Skeletal muscle tissue (tissue), 4 donors: ENCODE data around the gene RPS6KA1. TPM values are rescaled to one million over a fixed set of nuclear protein-coding genes. Genes with fewer than 3 reads are reported as not detected.
A peak's percentile ranks its signal among the peaks of the same experiment; 100 is the strongest.

Source experiments
- H3K27ac ChIP-seq: one replicate; pipeline ENCODE4 v1.7.0; 2013; ENCODE audit warnings: mild to moderate bottlenecking, low read depth, low read length, inconsistent platforms
- H3K27me3 ChIP-seq, 3 donors: one replicate each; pipeline ENCODE4 v1.7.0; 2013; ENCODE audit warnings: low read length in 3 of 3; ENCODE audit not compliant: control insufficient read depth in 3 of 3, insufficient read depth in 3 of 3
- H3K36me3 ChIP-seq, 3 donors: one replicate each; pipeline ENCODE4 v1.7.0; 2013; ENCODE audit warnings: low read length in 3 of 3; ENCODE audit not compliant: control insufficient read depth in 3 of 3, insufficient read depth in 3 of 3
- H3K4me1 ChIP-seq, 3 donors: one replicate each; pipeline ENCODE4 v1.7.0; 2013; ENCODE audit warnings: low read length in 3 of 3, mild to moderate bottlenecking in 3 of 3; ENCODE audit not compliant: control insufficient read depth in 3 of 3, insufficient read depth in 3 of 3
- H3K4me3 ChIP-seq, 3 donors: one replicate each; pipeline ENCODE4 v1.7.0; 2013; ENCODE audit warnings: low read length in 3 of 3
- H3K9ac ChIP-seq, 3 donors: one replicate each; pipeline ENCODE4 v1.7.0; 2013; ENCODE audit warnings: low read length in 3 of 3, mild to moderate bottlenecking in 3 of 3, moderate library complexity in 2 of 3, low read depth in 1 of 3
- H3K9me3 ChIP-seq, 3 donors: one replicate each; pipeline ENCODE4 v1.7.0; 2013; ENCODE audit warnings: low read length in 3 of 3; ENCODE audit not compliant: control insufficient read depth in 3 of 3
- total RNA-seq: library from RNA; depleted of rRNA; stranded (reverse); fragments of >200 nt; gene quantifications from one replicate; pipeline ENCODE4 v1.2.3, GENCODE V29; 2014
- donor health status: Osteomylitis.

Gene RPS6KA1
- total RNA-seq, 1 donor from 2014 or later = 8.9 TPM

DNA sequence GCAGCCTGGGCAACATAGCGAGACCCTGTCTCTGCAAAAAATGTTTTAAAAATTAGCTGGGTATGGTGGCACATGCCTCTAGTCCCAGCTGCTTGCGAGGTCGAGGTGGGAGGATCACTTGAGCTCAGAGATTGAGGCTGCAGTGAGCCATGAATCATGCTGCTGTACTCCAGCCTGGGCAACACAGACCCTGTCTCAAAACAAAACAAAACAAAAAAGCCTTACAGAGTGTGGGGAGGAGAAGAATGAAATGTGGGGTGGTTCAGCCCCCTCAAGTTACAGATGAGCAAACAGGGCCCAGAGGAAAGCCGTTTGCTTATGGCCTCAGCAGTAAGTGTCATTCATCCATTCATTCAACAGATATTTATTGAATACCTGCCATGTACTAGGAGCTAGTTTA lies 40.7 kb downstream of the RPS6KA1 start:
- Histone ChIP-seq H3K27me3 (no peaks in the 10 kb centered on the region), H3K4me1 (peaks cover 4 to 7% (median 5%) of the 10 kb centered on the region in 3 donors), H3K36me3 (no peaks in the 10 kb centered on the region)

DNA sequence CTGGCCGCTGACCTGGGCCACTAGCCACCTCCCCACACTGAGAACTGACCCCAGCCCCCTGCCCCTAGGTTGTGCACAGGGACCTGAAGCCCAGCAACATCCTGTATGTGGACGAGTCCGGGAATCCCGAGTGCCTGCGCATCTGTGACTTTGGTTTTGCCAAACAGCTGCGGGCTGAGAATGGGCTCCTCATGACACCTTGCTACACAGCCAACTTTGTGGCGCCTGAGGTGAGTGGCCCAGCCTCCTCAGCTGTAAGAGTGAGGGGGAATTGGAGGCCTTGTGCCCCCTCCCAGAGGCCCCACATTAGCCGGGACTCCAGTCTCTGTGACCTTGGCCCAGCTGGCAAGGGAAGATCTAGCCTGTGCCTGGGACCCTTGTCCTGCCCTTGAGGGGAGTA lies 41.8 kb downstream of the RPS6KA1 start:
- H3K9me3 ChIP-seq = no peaks in the 10 kb centered on the region
- no peaks in the 10 kb centered on the region for H3K36me3 ChIP-seq
- H3K4me3 ChIP-seq = no peak overlapping the region

More for the DNA sequence above, 40.7 kb downstream of the RPS6KA1 start:
- H3K4me3 ChIP-seq = no peak overlapping the region
- H3K9ac ChIP-seq = no peak overlapping the region
- no peak overlapping the region for H3K27ac ChIP-seq
- no peaks in the 10 kb centered on the region for H3K9me3 ChIP-seq

DNA sequence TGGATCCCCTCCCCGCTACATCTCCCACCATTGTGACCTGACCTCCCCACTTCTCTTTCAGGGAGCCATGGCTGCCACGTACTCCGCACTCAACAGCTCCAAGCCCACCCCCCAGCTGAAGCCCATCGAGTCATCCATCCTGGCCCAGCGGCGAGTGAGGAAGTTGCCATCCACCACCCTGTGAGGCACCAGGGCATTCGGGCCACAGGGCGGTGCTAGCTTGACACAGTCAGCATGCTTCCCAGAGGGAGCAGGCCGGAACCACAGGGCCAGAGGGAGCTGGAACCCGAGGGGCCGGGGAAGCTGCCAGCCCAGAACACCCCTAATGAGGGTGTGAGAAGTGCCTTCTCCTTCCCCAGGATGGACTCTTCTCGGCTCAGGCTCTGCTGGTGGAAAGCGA lies 44.5 kb downstream of the RPS6KA1 start:
- Histone ChIP-seq H3K9ac (no peak overlapping the region), H3K4me3 (no peak overlapping the region), H3K36me3 (no peaks in the 10 kb centered on the region), H3K4me1 (peaks cover 4 to 7% (median 6%) of the 10 kb centered on the region in 3 donors), H3K27me3 (no peaks in the 10 kb centered on the region), H3K27ac (no peak overlapping the region), H3K9me3 (no peaks in the 10 kb centered on the region)

More for the DNA sequence above, 41.8 kb downstream of the RPS6KA1 start:
- H3K9ac ChIP-seq = no peak overlapping the region
- H3K4me1 ChIP-seq = peaks cover 4 to 7% (median 6%) of the 10 kb centered on the region in 3 donors
- no peaks in the 10 kb centered on the region for H3K27me3 ChIP-seq
- no peak overlapping the region for H3K27ac ChIP-seq

DNA sequence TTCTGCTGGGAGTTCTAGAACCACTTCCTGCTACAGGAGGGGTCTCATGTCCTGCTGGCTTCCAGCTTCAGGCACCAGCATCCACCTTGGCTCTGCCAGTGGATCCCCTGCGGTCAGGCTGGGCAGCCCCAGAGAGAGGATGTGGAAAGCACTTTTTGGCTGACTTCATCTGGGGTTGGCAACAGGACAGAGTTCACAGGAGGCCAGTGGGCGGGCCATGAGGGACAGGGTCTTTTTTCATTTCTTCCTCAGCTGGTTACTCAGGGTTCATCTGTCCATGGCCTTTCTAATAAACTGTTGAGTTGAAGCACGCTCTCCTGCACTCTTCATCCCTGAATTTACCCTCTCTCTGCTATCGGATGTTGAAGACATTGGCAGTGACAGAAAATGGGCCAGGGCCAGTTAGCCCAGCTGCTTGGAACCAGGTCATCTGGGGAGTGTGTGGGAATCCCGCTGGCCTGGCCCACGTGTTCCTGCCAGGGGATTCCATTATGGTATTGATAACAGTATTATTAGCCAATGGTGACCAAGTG lies 45.2 kb downstream of the RPS6KA1 start:
- Histone ChIP-seq H3K9me3 (no peaks in the 10 kb centered on the region), H3K27ac (no peak overlapping the region), H3K9ac (peak overlapping the region in 1 of 3 donors; percentile 16), H3K4me3 (no peak overlapping the region), H3K27me3 (peaks cover 0 to 5% (median 3%) of the 10 kb centered on the region in 3 donors), H3K36me3 (no peaks in the 10 kb centered on the region), H3K4me1 (peaks cover 4 to 7% (median 6%) of the 10 kb centered on the region in 3 donors)

DNA sequence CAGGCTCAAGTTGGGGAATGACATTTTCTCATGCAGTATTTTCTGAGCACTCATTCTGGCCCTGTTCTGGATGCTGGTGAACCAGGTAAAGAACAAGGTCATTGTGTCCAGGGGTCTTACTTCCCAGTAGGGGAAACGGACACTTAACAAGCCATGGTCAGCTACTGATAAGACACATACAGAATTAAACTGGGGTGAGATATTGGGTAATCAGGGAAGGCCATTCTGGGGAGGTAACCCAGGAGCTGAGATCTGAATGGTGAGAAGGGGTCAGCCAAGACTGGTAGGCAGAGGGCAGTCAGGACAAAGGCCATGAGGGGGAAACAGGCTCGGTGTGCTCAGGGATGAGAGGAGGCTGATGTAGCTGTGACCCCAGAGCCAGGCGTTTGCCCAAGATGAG lies 45.8 kb downstream of the RPS6KA1 start:
- no peaks in the 10 kb centered on the region for H3K36me3 ChIP-seq
- no peak overlapping the region for H3K4me3 ChIP-seq
- H3K27ac ChIP-seq = no peak overlapping the region
- H3K4me1 ChIP-seq = peaks cover 4 to 7% (median 6%) of the 10 kb centered on the region in 3 donors
- no peaks in the 10 kb centered on the region for H3K9me3 ChIP-seq
- no peak overlapping the region for H3K9ac ChIP-seq
- H3K27me3 ChIP-seq = peaks cover 0 to 7% (median 3%) of the 10 kb centered on the region in 3 donors

DNA sequence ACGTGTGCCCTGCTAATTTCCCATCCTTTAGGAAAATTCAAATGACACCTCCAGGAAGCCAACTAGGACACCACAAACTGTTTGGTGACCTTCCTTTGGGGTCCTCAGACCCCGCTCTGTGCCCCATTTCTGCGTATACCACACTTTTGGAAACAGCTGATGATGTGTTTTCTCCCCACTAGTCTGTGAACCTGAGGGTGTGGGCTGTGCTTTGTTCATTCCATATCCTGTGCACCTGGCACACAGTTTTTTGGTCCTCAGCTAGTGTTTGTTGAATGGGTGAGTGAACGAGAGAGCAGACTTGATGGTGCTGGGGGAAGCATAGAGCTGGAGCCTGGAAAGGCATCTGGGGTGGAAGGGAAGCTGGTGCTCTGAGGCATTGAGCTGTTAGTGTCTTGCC lies 48.6 kb downstream of the RPS6KA1 start:
- Histone ChIP-seq H3K27me3 (peaks cover 0 to 7% (median 3%) of the 10 kb centered on the region in 3 donors), H3K27ac (no peak overlapping the region), H3K9ac (no peak overlapping the region), H3K4me3 (no peak overlapping the region), H3K9me3 (no peaks in the 10 kb centered on the region), H3K4me1 (peaks cover 4 to 7% (median 6%) of the 10 kb centered on the region in 3 donors), H3K36me3 (no peaks in the 10 kb centered on the region)

DNA sequence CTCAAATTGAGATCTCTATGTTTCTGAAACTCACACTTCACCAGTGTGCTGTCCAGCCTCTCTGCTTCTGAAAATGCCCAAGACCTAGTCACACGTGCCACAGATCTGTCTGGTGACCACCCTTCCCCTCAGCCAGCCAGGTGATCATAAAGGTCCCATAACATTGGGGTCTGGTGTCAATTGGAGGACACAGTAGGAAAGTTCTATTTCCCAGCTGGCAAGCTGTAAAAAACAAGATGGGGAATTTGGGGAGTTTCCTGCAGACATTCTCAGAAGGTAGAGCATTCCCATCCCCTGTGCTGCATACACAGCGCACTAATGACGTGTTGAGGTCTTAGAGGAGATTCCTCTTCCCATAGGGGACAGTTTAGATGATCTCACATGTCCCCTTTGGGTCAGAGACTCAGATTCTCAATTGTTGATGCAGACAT lies 50.1 kb downstream of the RPS6KA1 start:
- Histone ChIP-seq H3K27me3 (peaks cover 0 to 7% (median 3%) of the 10 kb centered on the region in 3 donors), H3K36me3 (no peaks in the 10 kb centered on the region), H3K9me3 (no peaks in the 10 kb centered on the region), H3K4me3 (no peak overlapping the region), H3K9ac (no peak overlapping the region), H3K4me1 (peaks cover 1 to 4% (median 2%) of the 10 kb centered on the region in 3 donors), H3K27ac (no peak overlapping the region)

DNA sequence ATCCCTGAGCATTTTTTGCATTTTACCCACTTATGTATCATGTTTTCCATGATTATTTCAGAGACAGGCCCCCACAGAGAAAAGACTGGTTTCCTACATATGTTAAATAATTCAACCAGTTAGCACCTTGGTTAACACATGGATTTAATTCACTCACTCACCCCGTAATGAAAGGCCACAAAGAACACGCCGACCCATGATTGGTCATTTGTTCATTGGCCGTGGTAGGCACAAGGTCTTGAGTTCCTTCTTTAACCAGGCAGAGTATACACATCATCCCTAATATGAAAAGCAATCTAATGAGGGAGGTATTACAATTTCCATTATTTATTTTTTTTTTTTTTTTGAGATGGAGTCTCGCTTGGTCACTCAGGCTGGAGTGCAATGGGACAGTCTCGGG lies 50.6 kb downstream of the RPS6KA1 start:
- H3K36me3 ChIP-seq = no peaks in the 10 kb centered on the region
- H3K27me3 ChIP-seq = peaks cover 0 to 7% (median 3%) of the 10 kb centered on the region in 3 donors
- H3K9ac ChIP-seq = no peak overlapping the region
- H3K4me1 ChIP-seq = peaks cover 0 to 2% (median 0%) of the 10 kb centered on the region in 3 donors
- no peaks in the 10 kb centered on the region for H3K9me3 ChIP-seq
- no peak overlapping the region for H3K27ac ChIP-seq
- H3K4me3 ChIP-seq = no peak overlapping the region

DNA sequence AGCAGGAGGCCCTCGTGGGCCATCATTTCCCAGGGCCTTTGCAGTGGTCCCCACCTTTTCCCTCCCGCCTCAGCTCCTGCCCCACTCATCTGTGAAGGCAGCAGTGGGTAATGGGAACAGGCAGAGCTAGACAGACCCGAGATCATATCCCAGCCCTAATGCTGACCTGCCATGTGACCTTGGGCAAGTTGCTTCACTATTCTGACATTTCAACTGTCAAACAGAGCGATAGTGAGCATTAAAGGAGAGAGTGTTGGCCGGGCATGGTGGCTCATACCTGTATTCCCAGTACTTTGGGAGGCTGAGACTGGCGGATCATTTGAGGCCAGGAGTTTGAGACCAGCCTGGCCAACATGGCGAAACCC lies 51.7 kb downstream of the RPS6KA1 start:
- no peaks in the 10 kb centered on the region for H3K4me1 ChIP-seq
- no peaks in the 10 kb centered on the region for H3K36me3 ChIP-seq
- no peaks in the 10 kb centered on the region for H3K9me3 ChIP-seq
- no peak overlapping the region for H3K4me3 ChIP-seq
- peaks cover 0 to 7% (median 3%) of the 10 kb centered on the region in 3 donors for H3K27me3 ChIP-seq
- H3K27ac ChIP-seq = no peak overlapping the region
- H3K9ac ChIP-seq = no peak overlapping the region

DNA sequence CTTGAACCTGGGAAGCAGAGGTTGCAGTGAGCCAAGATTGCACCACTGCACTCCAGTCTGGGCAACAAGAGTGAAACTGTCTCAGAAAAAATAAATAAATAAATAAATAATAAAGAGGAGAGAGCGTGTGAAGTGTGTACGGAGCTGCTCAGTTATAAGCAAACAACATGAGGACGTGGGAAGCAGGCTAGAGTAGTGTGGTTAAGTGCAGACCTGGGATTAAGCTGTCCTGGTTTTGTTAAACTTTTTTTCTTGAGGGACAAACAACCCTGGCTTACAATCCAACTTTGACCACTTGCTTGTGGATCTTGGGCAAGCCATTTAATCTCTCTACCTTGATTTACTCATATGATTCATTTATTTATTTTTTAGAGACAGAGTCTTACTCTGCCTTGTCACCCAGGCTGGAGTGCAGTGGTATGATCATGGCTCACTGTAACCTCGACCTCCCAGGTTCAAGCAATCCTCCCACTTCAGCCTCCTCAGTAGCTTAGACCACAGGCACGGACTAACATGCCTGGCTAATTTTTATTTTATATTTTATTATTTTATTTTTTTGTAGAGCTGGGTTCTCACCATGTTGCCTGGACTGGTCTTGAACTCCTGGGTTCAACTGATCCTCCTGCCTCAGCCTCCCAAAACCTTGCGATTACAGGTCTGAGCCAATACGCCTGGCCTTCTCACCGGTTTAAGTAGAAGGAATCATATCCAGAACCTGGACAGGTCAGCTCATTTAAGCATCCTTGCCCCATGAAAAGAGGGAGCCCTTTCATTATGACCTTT lies 52.7 kb downstream of the RPS6KA1 start:
- Histone ChIP-seq H3K4me1 (no peaks in the 10 kb centered on the region), H3K27me3 (peaks cover 0 to 7% (median 3%) of the 10 kb centered on the region in 3 donors), H3K9ac (no peak overlapping the region), H3K9me3 (no peaks in the 10 kb centered on the region), H3K27ac (no peak overlapping the region), H3K36me3 (no peaks in the 10 kb centered on the region), H3K4me3 (no peak overlapping the region)
